MM.1S (cell line): ENCODE data around the gene ARGLU1.

Source experiments
- CTCF ChIP-seq: fragments of 300-600 bp; sonication (generic); IDR thresholded peaks from 2 replicates; pipeline ENCODE4 v1.5.1; 2016; ENCODE audit warnings: antibody characterized with exemption, low read length, mixed read lengths
- EZH2 ChIP-seq: fragments of 300-600 bp; sonication (generic); optimal IDR thresholded peaks from 2 replicates; pipeline ENCODE3; 2017; ENCODE audit warnings: low read depth, mild to moderate bottlenecking, antibody characterized with exemption, low read length, mixed read lengths

- TF ChIP-seq EZH2: no peak
- TF ChIP-seq CTCF: no peak
These were observed 61.7 kb downstream of the ARGLU1 start for GRCh38 chr13:106506286-106506685.
